ENCODE results near the gene KCNK5.

KCNK5 gene

GRCh38 chr6:39221779-39222641, 7.3 kb downstream of the KCNK5 start:
- H3K27ac ChIP-seq (ENCODE audit: extremely low read depth, low read depth, low read length), result no peak overlapping the region
- TF ChIP-seq ZFHX2 (tag by site-specific recombination; conservative IDR thresholded peaks at IDR 0.05) (peak; percentile 95), EGR2 (tag by site-specific recombination; IDR thresholded peaks at IDR 0.05; ENCODE audit: low read depth) (peak; percentile 95), ZNF629 (tag by site-specific recombination; IDR thresholded peaks at IDR 0.05) (no peak)
- H3K4me3 ChIP-seq (ENCODE audit: low read depth, low read length), result no peak overlapping the region
- CTCF ChIA-PET, result interaction anchor here (1.3 to 3.1 kb wide), 4 partner anchors 8 to 81 kb away, joined by 4 to 16 read pairs (median 6); partner anchors contain the start of gene KCNK5
- no peaks in the 10 kb centered on the region for H3K9me3 ChIP-seq (ENCODE audit: control insufficient read depth, insufficient read depth, low read depth, low read length)
- no peaks in the 10 kb centered on the region for H3K36me3 ChIP-seq (ENCODE audit: control insufficient read depth in 2 of 2, insufficient read depth in 1 of 2, low read length in 2 of 2)
- POLR2A ChIA-PET, result no interaction called here
- H3K4me1 ChIP-seq (ENCODE audit: control insufficient read depth, insufficient read depth, low read length), result peaks cover 4% of the 10 kb centered on the region; the same call in 1 of the 2 replicates

DNA sequence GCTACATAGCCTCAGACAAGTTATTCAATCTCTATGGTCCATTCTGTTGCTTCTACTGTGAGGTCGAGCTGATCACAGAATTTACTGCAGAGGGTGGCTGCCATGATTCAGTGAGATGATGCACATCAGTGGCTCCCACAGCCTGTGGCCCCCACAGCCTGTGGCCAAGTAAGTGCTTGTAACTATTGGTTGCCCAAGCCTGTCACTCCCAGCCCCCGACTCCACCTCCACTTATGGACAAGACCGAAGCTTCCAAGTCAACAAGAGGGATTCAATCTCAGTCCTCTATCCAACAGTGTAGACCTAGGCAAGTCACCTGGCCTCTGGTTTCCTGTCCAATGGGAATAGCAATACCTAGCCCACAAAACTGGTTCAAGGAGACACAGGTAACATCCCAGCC, 8.2 kb downstream of the KCNK5 start:
- H3K9me3 ChIP-seq (ENCODE audit: control insufficient read depth, insufficient read depth, low read depth, low read length), result no peaks in the 10 kb centered on the region
- TF ChIP-seq YY1 (tag by site-specific recombination; IDR thresholded peaks at IDR 0.05) (no peak), GLIS1 (tag by site-specific recombination; IDR thresholded peaks at IDR 0.05) (no peak), EGR2 (tag by site-specific recombination; IDR thresholded peaks at IDR 0.05; ENCODE audit: low read depth) (no peak), ZFP37 (tag by site-specific recombination; IDR thresholded peaks at IDR 0.05) (no peak)
- peaks cover 4% of the 10 kb centered on the region; the same call in 1 of the 2 replicates for H3K4me1 ChIP-seq (ENCODE audit: control insufficient read depth, insufficient read depth, low read length)
- H3K4me3 ChIP-seq (ENCODE audit: low read depth, low read length), result no peak overlapping the region
- CTCF ChIA-PET, result interaction anchor here (1.1 to 3.1 kb wide), 3 partner anchors 9 to 82 kb away, joined by 3 to 16 read pairs (median 5); partner anchors contain the start of gene KCNK5
- POLR2A ChIA-PET, result interaction anchor here (1.0 kb wide), 1 partner anchor 8 kb away, joined by 3 read pairs; no protein-coding TSS in a partner anchor
- H3K27ac ChIP-seq (ENCODE audit: extremely low read depth, low read depth, low read length), result no peak overlapping the region
- H3K36me3 ChIP-seq (ENCODE audit: control insufficient read depth in 2 of 2, insufficient read depth in 1 of 2, low read length in 2 of 2), result no peaks in the 10 kb centered on the region

DNA sequence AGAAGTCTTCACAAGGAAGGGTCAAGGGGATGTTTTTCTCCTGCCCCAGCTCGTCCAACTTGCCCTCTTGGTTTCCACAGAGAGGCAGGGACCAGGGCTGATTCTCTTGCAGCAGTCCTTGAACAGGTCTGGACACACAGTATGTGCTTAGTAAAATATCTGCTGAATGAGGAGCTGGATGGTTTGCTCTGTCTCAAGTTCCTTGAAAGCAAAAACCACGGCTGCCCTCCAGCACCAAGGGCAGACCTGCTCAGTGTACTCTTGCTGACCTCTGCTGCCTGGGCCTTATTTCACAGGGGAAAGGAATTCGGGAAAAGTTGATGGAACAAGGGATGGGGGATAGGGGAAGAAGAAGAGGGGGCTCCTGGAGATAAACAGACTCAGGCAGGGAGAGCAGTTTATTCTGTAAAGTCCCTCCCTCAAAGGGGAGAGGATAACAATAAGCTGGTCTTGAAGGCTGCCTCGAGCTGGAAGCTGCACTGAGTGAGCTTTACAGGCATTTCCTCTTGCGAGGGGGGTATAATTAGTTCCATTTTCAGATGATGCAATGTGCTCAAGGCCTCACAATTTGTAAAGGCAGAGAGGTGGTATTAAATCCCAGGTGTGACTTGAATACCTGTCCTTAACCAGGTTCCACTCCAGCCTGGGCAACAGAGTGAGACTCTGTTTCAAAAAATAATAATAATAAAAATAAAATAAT, 10.3 kb downstream of the KCNK5 start:
- no peak overlapping the region for H3K4me3 ChIP-seq (ENCODE audit: low read depth, low read length)
- H3K4me1 ChIP-seq (ENCODE audit: control insufficient read depth, insufficient read depth, low read length), result peaks cover 16% of the 10 kb centered on the region
- ChIA-PET CTCF (interaction anchor here (0.5 to 3.1 kb wide), 5 partner anchors 11 to 415 kb away, joined by 3 to 16 read pairs (median 3); partner anchors contain the start of gene KCNK5), POLR2A (interaction anchor here (1.3 kb wide), 1 partner anchor 36 kb away, joined by 4 read pairs; no protein-coding TSS in a partner anchor)
- H3K36me3 ChIP-seq (ENCODE audit: control insufficient read depth in 2 of 2, insufficient read depth in 1 of 2, low read length in 2 of 2), result peaks cover 0 to 3% of the 10 kb centered on the region in 2 experiments; a peak in 1 of 3 replicates
- no peak overlapping the region for H3K27ac ChIP-seq (ENCODE audit: extremely low read depth, low read depth, low read length)
- peak; percentile 71; the same call in 1 of the 2 replicates for TF ChIP-seq BCL6B (tag by site-specific recombination; IDR thresholded peaks at IDR 0.05)
- TF ChIP-seq SP7 (tag by site-specific recombination; IDR thresholded peaks at IDR 0.05), result 0 out of 2 replicates have a peak, but pooled peaks have one; percentile 32
- 0 out of 2 replicates have a peak, but pooled peaks have one; percentile 23 for TF ChIP-seq ZNF398 (tag by site-specific recombination; IDR thresholded peaks at IDR 0.05)
- TF ChIP-seq ZNF391 (tag by site-specific recombination; IDR thresholded peaks at IDR 0.05; ENCODE audit: borderline replicate concordance, low read depth), result no peak
- TF ChIP-seq, protein P1, sequence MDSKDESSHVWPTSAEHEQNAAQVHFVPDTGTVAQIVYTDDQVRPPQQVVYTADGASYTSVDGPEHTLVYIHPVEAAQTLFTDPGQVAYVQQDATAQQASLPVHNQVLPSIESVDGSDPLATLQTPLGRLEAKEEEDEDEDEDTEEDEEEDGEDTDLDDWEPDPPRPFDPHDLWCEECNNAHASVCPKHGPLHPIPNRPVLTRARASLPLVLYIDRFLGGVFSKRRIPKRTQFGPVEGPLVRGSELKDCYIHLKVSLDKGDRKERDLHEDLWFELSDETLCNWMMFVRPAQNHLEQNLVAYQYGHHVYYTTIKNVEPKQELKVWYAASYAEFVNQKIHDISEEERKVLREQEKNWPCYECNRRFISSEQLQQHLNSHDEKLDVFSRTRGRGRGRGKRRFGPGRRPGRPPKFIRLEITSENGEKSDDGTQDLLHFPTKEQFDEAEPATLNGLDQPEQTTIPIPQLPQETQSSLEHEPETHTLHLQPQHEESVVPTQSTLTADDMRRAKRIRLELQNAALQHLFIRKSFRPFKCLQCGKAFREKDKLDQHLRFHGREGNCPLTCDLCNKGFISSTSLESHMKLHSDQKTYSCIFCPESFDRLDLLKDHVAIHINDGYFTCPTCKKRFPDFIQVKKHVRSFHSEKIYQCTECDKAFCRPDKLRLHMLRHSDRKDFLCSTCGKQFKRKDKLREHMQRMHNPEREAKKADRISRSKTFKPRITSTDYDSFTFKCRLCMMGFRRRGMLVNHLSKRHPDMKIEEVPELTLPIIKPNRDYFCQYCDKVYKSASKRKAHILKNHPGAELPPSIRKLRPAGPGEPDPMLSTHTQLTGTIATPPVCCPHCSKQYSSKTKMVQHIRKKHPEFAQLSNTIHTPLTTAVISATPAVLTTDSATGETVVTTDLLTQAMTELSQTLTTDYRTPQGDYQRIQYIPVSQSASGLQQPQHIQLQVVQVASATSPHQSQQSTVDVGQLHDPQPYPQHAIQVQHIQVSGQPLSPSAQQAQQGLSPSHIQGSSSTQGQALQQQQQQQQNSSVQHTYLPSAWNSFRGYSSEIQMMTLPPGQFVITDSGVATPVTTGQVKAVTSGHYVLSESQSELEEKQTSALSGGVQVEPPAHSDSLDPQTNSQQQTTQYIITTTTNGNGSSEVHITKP (tag by site-specific recombination; IDR thresholded peaks at IDR 0.05), result 0 out of 2 replicates have a peak, but pooled peaks have one; percentile 20
- peak; percentile 69 for TF ChIP-seq ZNF664 (tag by site-specific recombination; IDR thresholded peaks at IDR 0.05)
- no peaks in the 10 kb centered on the region for H3K9me3 ChIP-seq (ENCODE audit: control insufficient read depth, insufficient read depth, low read depth, low read length)

Data from HEK293 (cell line).